Liver (tissue), 9 donors: ENCODE data around the gene CABCOCO1. TPM values are rescaled to one million over a fixed set of nuclear protein-coding genes. Genes with fewer than 3 reads are reported as not detected.

Source experiments
- DNase-seq: peaks from one replicate; pipeline ENCODE4 v3.0.0-alpha.2; 2017; ENCODE audit warnings: low spot score
- H3K27ac ChIP-seq, 2 donors: one replicate each; pipeline ENCODE4 v1.7.0; 2013; ENCODE audit warnings: inconsistent platforms in 2 of 2, low read length in 2 of 2, control low read depth in 1 of 2, low read depth in 1 of 2, mild to moderate bottlenecking in 1 of 2
- H3K27me3 ChIP-seq, 4 donors: one replicate each; pipeline versions ENCODE4 v1.6.1 to v1.7.0; 2013; ENCODE audit warnings: low read length in 3 of 4, inconsistent platforms in 1 of 4, mild to moderate bottlenecking in 1 of 4, moderate library complexity in 1 of 4; ENCODE audit not compliant: control insufficient read depth in 4 of 4, insufficient read depth in 4 of 4
- H3K36me3 ChIP-seq, 4 donors: one replicate each; pipeline versions ENCODE4 v1.6.1 to v1.7.0; 2013; ENCODE audit warnings: low read length in 3 of 4, mild to moderate bottlenecking in 3 of 4, low read depth in 1 of 4, moderate library complexity in 1 of 4; ENCODE audit not compliant: control insufficient read depth in 4 of 4, insufficient read depth in 3 of 4
- H3K4me1 ChIP-seq, 4 donors: one replicate each; pipeline versions ENCODE4 v1.6.1 to v1.7.0; 2013; ENCODE audit warnings: low read length in 3 of 4, mild to moderate bottlenecking in 3 of 4, moderate library complexity in 1 of 4; ENCODE audit not compliant: control insufficient read depth in 4 of 4, insufficient read depth in 4 of 4
- H3K4me3 ChIP-seq, 3 donors: one replicate each; pipeline versions ENCODE4 v1.6.1 to v1.7.0; 2013; ENCODE audit warnings: low read length in 3 of 3, control low read depth in 1 of 3, low read depth in 1 of 3, mild to moderate bottlenecking in 1 of 3
- H3K9ac ChIP-seq, 2 donors: one replicate each; pipeline ENCODE4 v1.7.0; 2013; ENCODE audit warnings: low read length in 2 of 2, mild to moderate bottlenecking in 2 of 2, moderate library complexity in 2 of 2, control low read depth in 1 of 2, low read depth in 1 of 2
- H3K9me3 ChIP-seq, 4 donors: one replicate each; pipeline versions ENCODE4 v1.6.1 to v1.7.0; 2013; ENCODE audit warnings: low read length in 3 of 4; ENCODE audit not compliant: control insufficient read depth in 4 of 4
- EGR1 ChIP-seq, 2 donors: IDR thresholded peaks; 2 replicates each; pipeline ENCODE4 v1.6.1; 2016 to 2018; ENCODE audit warnings: antibody characterized with exemption in 2 of 2, low read depth in 2 of 2
- FOXA1 ChIP-seq: IDR thresholded peaks from 2 replicates; pipeline ENCODE4 v1.6.1; 2016; ENCODE audit warnings: antibody characterized with exemption
- FOXA2 ChIP-seq: IDR thresholded peaks from 2 replicates; pipeline ENCODE4 v1.6.1; 2016; ENCODE audit warnings: antibody characterized with exemption
- HNF4G ChIP-seq: IDR thresholded peaks from 2 replicates; pipeline ENCODE4 v1.6.1; 2016; ENCODE audit warnings: antibody characterized with exemption
- JUND ChIP-seq, 2 donors: IDR thresholded peaks; 2 replicates each; pipeline ENCODE4 v1.6.1; 2016; ENCODE audit warnings: antibody characterized with exemption in 2 of 2
- RXRA ChIP-seq, 2 donors: IDR thresholded peaks; 2 replicates each; pipeline ENCODE4 v1.6.1; 2017 to 2018; ENCODE audit warnings: antibody characterized with exemption in 2 of 2, mild to moderate bottlenecking in 1 of 2
- SP1 ChIP-seq: IDR thresholded peaks from 2 replicates; pipeline ENCODE4 v1.6.1; 2018; ENCODE audit warnings: antibody characterized with exemption, mild to moderate bottlenecking
- TAF1 ChIP-seq: conservative IDR thresholded peaks from 2 replicates; pipeline ENCODE4 v1.6.1; 2016; ENCODE audit warnings: antibody characterized with exemption, mild to moderate bottlenecking
- WGBS: extraction: QIAGEN DNeasy Blood & Tissue Kit; methylation state at CpG from one replicate; pipeline ENCODE4 v1.1.7; 2013; 5-methylcytosine and 5-hydroxymethylcytosine counted together
- polyA plus RNA-seq, 2 donors: library from polyadenylated mRNA; stranded (reverse) in 1 of 2; unstranded in 1 of 2; fragments of 200-250 nt in 1 of 2; fragments of >200 nt in 1 of 2; fragmentation: Nextera tagmentation in 1 of 2; extraction: Ambion mirVana in 1 of 2; gene quantifications; one replicate each; pipeline versions ENCODE4 v1.2.1 to v1.2.3, GENCODE V29; 2013 to 2015
- total RNA-seq, 2 donors: library from RNA; depleted of rRNA; stranded (reverse); fragments of >200 nt; gene quantifications; one replicate each; pipeline ENCODE4 v1.2.3, GENCODE V29; 2014
- TF ChIP-seq, protein P1 (sequence below): IDR thresholded peaks from 2 replicates; pipeline ENCODE4 v1.6.1; 2016; ENCODE audit warnings: antibody characterized with exemption
- TF ChIP-seq, protein P2 (sequence below): IDR thresholded peaks from 2 replicates; pipeline ENCODE4 v1.6.1; 2016; ENCODE audit warnings: antibody characterized with exemption, mild to moderate bottlenecking
- TF ChIP-seq, protein P3 (sequence below): fragments of 150-350 bp; IDR thresholded peaks from 2 replicates; pipeline ENCODE4 v1.5.1; 2017; ENCODE audit warnings: improper control_type of control experiment, low read depth, low read length; ENCODE audit not compliant: missing input control
- TF ChIP-seq, protein P4 (sequence below): IDR thresholded peaks from 2 replicates; pipeline ENCODE4 v1.6.1; 2016; ENCODE audit warnings: antibody characterized with exemption
- donor health status: healthy.
- donor health status: healthy.
- donor health status: healthy.
- donor health status: healthy.
- donor health status: healthy.

Gene CABCOCO1
- total and polyA plus RNA-seq, 4 donors: 0.09 to 0.20 TPM; not detected in 2

- Histone ChIP-seq H3K27me3 (no peaks in the 10 kb centered on the region), H3K9me3 (no peaks in the 10 kb centered on the region), H3K9ac (no peak overlapping the region), H3K4me1 (no peaks in the 10 kb centered on the region), H3K27ac (no peak overlapping the region), H3K4me3 (no peak overlapping the region), H3K36me3 (no peaks in the 10 kb centered on the region)
- DNase-seq: no peak
- 85% methylated on average over 3 of the region's 3 CpGs for WGBS
- TF ChIP-seq TAF1: no peak
- TF ChIP-seq, protein P1, sequence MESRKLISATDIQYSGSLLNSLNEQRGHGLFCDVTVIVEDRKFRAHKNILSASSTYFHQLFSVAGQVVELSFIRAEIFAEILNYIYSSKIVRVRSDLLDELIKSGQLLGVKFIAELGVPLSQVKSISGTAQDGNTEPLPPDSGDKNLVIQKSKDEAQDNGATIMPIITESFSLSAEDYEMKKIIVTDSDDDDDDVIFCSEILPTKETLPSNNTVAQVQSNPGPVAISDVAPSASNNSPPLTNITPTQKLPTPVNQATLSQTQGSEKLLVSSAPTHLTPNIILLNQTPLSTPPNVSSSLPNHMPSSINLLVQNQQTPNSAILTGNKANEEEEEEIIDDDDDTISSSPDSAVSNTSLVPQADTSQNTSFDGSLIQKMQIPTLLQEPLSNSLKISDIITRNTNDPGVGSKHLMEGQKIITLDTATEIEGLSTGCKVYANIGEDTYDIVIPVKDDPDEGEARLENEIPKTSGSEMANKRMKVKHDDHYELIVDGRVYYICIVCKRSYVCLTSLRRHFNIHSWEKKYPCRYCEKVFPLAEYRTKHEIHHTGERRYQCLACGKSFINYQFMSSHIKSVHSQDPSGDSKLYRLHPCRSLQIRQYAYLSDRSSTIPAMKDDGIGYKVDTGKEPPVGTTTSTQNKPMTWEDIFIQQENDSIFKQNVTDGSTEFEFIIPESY: no peak
Measured at GRCh38 chr10:61795551-61795950, 132.8 kb downstream of the CABCOCO1 start.

GRCh38 chr10:61796785-61797184, 134.1 kb downstream of the CABCOCO1 start:
- no peaks in the 10 kb centered on the region for H3K27me3 ChIP-seq
- 89% methylated on average over 1 of the region's 1 CpG for WGBS
- no peak for TF ChIP-seq EGR1 (IDR thresholded peaks at IDR 0.05; ENCODE audit: low read depth in 2 of 2)
- TF ChIP-seq HNF4G: no peak
- TF ChIP-seq RXRA (IDR thresholded peaks at IDR 0.05): no peak
- no peak for TF ChIP-seq SP1
- no peak for TF ChIP-seq JUND (IDR thresholded peaks at IDR 0.05)
- TF ChIP-seq FOXA1: no peak
- TF ChIP-seq, protein P1: no peak
- TF ChIP-seq, protein P2, sequence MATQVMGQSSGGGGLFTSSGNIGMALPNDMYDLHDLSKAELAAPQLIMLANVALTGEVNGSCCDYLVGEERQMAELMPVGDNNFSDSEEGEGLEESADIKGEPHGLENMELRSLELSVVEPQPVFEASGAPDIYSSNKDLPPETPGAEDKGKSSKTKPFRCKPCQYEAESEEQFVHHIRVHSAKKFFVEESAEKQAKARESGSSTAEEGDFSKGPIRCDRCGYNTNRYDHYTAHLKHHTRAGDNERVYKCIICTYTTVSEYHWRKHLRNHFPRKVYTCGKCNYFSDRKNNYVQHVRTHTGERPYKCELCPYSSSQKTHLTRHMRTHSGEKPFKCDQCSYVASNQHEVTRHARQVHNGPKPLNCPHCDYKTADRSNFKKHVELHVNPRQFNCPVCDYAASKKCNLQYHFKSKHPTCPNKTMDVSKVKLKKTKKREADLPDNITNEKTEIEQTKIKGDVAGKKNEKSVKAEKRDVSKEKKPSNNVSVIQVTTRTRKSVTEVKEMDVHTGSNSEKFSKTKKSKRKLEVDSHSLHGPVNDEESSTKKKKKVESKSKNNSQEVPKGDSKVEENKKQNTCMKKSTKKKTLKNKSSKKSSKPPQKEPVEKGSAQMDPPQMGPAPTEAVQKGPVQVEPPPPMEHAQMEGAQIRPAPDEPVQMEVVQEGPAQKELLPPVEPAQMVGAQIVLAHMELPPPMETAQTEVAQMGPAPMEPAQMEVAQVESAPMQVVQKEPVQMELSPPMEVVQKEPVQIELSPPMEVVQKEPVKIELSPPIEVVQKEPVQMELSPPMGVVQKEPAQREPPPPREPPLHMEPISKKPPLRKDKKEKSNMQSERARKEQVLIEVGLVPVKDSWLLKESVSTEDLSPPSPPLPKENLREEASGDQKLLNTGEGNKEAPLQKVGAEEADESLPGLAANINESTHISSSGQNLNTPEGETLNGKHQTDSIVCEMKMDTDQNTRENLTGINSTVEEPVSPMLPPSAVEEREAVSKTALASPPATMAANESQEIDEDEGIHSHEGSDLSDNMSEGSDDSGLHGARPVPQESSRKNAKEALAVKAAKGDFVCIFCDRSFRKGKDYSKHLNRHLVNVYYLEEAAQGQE: no peak
- TF ChIP-seq, protein P3, sequence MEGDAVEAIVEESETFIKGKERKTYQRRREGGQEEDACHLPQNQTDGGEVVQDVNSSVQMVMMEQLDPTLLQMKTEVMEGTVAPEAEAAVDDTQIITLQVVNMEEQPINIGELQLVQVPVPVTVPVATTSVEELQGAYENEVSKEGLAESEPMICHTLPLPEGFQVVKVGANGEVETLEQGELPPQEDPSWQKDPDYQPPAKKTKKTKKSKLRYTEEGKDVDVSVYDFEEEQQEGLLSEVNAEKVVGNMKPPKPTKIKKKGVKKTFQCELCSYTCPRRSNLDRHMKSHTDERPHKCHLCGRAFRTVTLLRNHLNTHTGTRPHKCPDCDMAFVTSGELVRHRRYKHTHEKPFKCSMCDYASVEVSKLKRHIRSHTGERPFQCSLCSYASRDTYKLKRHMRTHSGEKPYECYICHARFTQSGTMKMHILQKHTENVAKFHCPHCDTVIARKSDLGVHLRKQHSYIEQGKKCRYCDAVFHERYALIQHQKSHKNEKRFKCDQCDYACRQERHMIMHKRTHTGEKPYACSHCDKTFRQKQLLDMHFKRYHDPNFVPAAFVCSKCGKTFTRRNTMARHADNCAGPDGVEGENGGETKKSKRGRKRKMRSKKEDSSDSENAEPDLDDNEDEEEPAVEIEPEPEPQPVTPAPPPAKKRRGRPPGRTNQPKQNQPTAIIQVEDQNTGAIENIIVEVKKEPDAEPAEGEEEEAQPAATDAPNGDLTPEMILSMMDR: no peak
- no peak for TF ChIP-seq FOXA2
- TF ChIP-seq, protein P4, sequence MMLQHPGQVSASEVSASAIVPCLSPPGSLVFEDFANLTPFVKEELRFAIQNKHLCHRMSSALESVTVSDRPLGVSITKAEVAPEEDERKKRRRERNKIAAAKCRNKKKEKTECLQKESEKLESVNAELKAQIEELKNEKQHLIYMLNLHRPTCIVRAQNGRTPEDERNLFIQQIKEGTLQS: no peak
- TF ChIP-seq TAF1: no peak

More at GRCh38 chr10:61796785-61797184, 134.1 kb downstream of the CABCOCO1 start:
- Histone ChIP-seq H3K36me3 (no peaks in the 10 kb centered on the region), H3K4me3 (no peak overlapping the region), H3K9ac (no peak overlapping the region), H3K9me3 (no peaks in the 10 kb centered on the region), H3K27ac (no peak overlapping the region), H3K4me1 (no peaks in the 10 kb centered on the region)
- DNase-seq: no peak
